ENCODE measurements around the gene SOX6.

DNA sequence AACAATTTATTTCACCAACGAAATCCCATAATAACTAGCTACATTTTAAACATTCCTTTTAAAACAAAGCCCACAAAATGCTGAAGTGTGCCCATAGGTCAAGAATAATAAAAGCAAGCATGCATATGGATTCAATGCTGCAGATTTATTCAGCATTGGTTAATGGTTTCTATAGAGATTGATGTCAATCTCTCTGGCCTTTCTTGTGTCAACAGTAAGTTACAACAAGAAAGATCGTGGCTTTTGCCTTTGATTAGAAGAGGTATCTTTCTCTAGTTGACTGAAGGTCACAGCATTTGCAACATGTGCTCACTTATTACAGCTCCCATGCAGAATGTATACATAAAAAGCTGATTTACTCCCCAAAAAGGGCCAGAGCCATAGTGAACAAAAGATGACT, 1.4 kb upstream of the SOX6 start:
- TF ChIP-seq CTCF (conservative IDR thresholded peaks at IDR 0.05; ENCODE audit: low read depth in 2 of 2) (no peak), CREB1 (CRISPR knock-in tag; IDR thresholded peaks at IDR 0.05; ENCODE audit: low read depth) (no peak), POLR2AphosphoS5 (IDR thresholded peaks at IDR 0.05; ENCODE audit: low read depth) (no peak), EZH2 (IDR thresholded peaks at IDR 0.05; ENCODE audit: low read depth, unreplicated experiment) (no peak), JUNB (IDR thresholded peaks at IDR 0.05; ENCODE audit: unreplicated experiment) (no peak), ZNF114 (CRISPR knock-in tag; IDR thresholded peaks at IDR 0.05) (no peak), STAT1 (IDR thresholded peaks at IDR 0.05; ENCODE audit: unreplicated experiment) (no peak), EZH2phosphoT487 (IDR thresholded peaks at IDR 0.05; ENCODE audit: unreplicated experiment) (no peak), NANOG (IDR thresholded peaks at IDR 0.05; ENCODE audit: borderline replicate concordance) (no peak), ZNF331 (CRISPR knock-in tag; IDR thresholded peaks at IDR 0.05; ENCODE audit: low read depth) (no peak), ZNF462 (CRISPR knock-in tag; IDR thresholded peaks at IDR 0.05) (no peak)
- TF ChIP-seq, protein P1, sequence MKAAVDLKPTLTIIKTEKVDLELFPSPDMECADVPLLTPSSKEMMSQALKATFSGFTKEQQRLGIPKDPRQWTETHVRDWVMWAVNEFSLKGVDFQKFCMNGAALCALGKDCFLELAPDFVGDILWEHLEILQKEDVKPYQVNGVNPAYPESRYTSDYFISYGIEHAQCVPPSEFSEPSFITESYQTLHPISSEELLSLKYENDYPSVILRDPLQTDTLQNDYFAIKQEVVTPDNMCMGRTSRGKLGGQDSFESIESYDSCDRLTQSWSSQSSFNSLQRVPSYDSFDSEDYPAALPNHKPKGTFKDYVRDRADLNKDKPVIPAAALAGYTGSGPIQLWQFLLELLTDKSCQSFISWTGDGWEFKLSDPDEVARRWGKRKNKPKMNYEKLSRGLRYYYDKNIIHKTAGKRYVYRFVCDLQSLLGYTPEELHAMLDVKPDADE (IDR thresholded peaks at IDR 0.05) = no peak
- TF ChIP-seq, protein P2, sequence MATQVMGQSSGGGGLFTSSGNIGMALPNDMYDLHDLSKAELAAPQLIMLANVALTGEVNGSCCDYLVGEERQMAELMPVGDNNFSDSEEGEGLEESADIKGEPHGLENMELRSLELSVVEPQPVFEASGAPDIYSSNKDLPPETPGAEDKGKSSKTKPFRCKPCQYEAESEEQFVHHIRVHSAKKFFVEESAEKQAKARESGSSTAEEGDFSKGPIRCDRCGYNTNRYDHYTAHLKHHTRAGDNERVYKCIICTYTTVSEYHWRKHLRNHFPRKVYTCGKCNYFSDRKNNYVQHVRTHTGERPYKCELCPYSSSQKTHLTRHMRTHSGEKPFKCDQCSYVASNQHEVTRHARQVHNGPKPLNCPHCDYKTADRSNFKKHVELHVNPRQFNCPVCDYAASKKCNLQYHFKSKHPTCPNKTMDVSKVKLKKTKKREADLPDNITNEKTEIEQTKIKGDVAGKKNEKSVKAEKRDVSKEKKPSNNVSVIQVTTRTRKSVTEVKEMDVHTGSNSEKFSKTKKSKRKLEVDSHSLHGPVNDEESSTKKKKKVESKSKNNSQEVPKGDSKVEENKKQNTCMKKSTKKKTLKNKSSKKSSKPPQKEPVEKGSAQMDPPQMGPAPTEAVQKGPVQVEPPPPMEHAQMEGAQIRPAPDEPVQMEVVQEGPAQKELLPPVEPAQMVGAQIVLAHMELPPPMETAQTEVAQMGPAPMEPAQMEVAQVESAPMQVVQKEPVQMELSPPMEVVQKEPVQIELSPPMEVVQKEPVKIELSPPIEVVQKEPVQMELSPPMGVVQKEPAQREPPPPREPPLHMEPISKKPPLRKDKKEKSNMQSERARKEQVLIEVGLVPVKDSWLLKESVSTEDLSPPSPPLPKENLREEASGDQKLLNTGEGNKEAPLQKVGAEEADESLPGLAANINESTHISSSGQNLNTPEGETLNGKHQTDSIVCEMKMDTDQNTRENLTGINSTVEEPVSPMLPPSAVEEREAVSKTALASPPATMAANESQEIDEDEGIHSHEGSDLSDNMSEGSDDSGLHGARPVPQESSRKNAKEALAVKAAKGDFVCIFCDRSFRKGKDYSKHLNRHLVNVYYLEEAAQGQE (IDR thresholded peaks at IDR 0.05; ENCODE audit: unreplicated experiment) = no peak

Data from GM23338 (cell line).